ENCODE data around the gene BHLHE23.

DNA sequence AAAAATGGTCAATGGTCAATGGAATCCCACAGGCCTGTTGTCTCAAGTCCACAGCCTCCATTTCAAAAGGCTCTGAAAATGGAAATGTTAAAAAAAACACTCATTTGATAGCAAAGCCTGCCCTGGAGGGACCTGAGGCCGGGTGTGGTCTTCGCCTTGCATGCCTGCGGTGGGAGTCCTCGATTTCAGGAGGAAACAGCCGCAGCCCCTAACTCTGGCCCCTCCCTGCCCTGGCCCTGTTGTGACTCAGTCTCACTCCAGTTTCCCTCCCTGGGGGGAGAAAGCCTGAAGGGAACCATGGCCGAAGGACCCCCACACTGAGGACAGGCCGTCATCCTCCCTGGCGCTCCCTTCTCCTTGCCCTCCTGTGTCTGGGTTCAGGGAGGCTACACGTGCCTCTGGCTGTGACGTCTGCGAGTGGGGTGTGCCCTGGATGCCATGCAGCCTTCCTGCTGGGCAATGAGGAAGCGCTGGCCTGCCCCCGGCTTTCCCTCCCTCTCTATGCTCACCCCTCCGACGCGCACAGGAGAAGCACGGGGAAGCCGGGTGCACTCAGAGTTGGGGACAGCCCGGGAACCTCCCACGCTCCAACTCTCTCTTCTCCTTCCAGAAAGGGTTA, 9.2 kb downstream of the BHLHE23 start:
- no peak for TF ChIP-seq CTCF (IDR thresholded peaks at IDR 0.05)
- TF ChIP-seq POLR2A (IDR thresholded peaks at IDR 0.05), result no peak

Measured in uterus (tissue), 2 donors.